ENCODE data around the gene KMT2A. TPM values are rescaled to one million over a fixed set of nuclear protein-coding genes. Genes with fewer than 3 reads are reported as not detected.

KMT2A gene
- total RNA-seq, 1 donor from 2014 or later, result 63.6 TPM

DNA sequence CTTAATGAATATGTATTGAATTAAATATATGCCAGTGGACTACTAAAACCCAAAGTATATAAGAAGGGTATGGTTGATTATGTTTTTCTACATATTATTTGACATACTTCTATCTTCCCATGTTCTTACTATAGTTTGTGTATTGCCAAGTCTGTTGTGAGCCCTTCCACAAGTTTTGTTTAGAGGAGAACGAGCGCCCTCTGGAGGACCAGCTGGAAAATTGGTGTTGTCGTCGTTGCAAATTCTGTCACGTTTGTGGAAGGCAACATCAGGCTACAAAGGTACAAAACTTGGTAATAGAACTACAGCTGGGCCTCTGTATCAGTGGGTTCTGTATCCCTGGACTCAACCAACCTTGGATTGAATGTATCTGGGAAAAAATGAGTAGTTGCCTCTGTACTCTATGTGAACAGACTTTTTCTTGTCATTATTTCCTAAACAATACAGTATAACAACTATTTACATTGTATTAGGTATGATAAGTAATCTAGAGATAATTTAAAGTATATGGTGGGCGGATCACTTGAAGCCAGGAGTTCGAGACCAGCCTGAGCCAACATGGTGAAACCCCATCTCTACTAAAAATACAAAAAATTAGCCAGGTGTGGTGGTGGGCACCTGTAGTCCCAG lies 52.3 kb downstream of the KMT2A start:
- no peak overlapping the region for H3K9ac ChIP-seq
- peak; percentile 72 for DNase-seq (ENCODE audit: low spot score)
- no peak overlapping the region for H2AFZ ChIP-seq (replicated peaks)
- TF ChIP-seq, protein P1, sequence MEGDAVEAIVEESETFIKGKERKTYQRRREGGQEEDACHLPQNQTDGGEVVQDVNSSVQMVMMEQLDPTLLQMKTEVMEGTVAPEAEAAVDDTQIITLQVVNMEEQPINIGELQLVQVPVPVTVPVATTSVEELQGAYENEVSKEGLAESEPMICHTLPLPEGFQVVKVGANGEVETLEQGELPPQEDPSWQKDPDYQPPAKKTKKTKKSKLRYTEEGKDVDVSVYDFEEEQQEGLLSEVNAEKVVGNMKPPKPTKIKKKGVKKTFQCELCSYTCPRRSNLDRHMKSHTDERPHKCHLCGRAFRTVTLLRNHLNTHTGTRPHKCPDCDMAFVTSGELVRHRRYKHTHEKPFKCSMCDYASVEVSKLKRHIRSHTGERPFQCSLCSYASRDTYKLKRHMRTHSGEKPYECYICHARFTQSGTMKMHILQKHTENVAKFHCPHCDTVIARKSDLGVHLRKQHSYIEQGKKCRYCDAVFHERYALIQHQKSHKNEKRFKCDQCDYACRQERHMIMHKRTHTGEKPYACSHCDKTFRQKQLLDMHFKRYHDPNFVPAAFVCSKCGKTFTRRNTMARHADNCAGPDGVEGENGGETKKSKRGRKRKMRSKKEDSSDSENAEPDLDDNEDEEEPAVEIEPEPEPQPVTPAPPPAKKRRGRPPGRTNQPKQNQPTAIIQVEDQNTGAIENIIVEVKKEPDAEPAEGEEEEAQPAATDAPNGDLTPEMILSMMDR (IDR thresholded peaks at IDR 0.05), result peak; percentile 98
- TF ChIP-seq EZH2 (IDR thresholded peaks at IDR 0.05) (no peak), EZH2phosphoT487 (IDR thresholded peaks at IDR 0.05) (no peak)
- H3K27ac Mint-ChIP-seq, result no peak overlapping the region
- H3K9me3 Mint-ChIP-seq, result no peaks in the 10 kb centered on the region
- no peak overlapping the region for H3K4me3 Mint-ChIP-seq
- peaks cover 70% of the 10 kb centered on the region for H3F3A ChIP-seq (ENCODE audit: low read depth)
- H3K79me2 ChIP-seq (ENCODE audit: low read depth), result no peaks in the 10 kb centered on the region
- no peaks in the 10 kb centered on the region for H3K27me3 ChIP-seq
- no peaks in the 10 kb centered on the region for H3K4me1 ChIP-seq
- H3K36me3 ChIP-seq, result peaks cover 54% of the 10 kb centered on the region
- H3K27me3 Mint-ChIP-seq (ENCODE audit: insufficient read depth, low read depth), result no peaks in the 10 kb centered on the region
- no peak overlapping the region for H3K4me3 ChIP-seq
- no peaks in the 10 kb centered on the region for H4K20me1 ChIP-seq (ENCODE audit: low read depth)
- H3K4me2 ChIP-seq, result no peak overlapping the region
- peaks cover 27% of the 10 kb centered on the region for H3K36me3 Mint-ChIP-seq
- no peak overlapping the region for H3K27ac ChIP-seq
- no peaks in the 10 kb centered on the region for H3K4me1 Mint-ChIP-seq
- no peaks in the 10 kb centered on the region for H3K9me3 ChIP-seq (ENCODE audit: low read depth)

DNA sequence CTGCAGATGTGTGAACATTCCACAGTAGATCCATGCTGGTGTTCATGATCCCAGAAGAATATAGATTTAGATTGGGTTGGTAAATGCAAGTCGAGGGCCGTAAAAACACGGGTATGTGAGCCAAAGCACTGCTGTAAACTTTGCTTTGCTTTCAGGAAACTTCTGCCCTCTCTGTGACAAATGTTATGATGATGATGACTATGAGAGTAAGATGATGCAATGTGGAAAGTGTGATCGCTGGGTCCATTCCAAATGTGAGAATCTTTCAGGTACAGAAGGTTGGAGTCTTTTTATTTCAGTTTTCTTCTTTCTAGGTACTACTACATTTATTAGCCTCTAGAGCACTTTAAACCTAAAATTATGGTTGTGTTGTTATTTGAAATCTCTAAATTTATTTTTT lies 54.7 kb downstream of the KMT2A start:
- H3K27ac Mint-ChIP-seq, result no peak overlapping the region
- H3K27me3 ChIP-seq, result no peaks in the 10 kb centered on the region
- no peaks in the 10 kb centered on the region for H4K20me1 ChIP-seq (ENCODE audit: low read depth)
- no peaks in the 10 kb centered on the region for H3K79me2 ChIP-seq (ENCODE audit: low read depth)
- no peak overlapping the region for H3K4me3 ChIP-seq
- H3K4me1 ChIP-seq, result no peaks in the 10 kb centered on the region
- no peaks in the 10 kb centered on the region for H3K9me3 Mint-ChIP-seq
- H2AFZ ChIP-seq (replicated peaks), result no peak overlapping the region
- no peaks in the 10 kb centered on the region for H3K4me1 Mint-ChIP-seq
- H3K27me3 Mint-ChIP-seq (ENCODE audit: insufficient read depth, low read depth), result no peaks in the 10 kb centered on the region
- H3K9ac ChIP-seq, result no peak overlapping the region
- H3K4me2 ChIP-seq, result no peak overlapping the region
- DNase-seq (ENCODE audit: low spot score), result no peak
- no peaks in the 10 kb centered on the region for H3K9me3 ChIP-seq (ENCODE audit: low read depth)
- H3K4me3 Mint-ChIP-seq, result no peak overlapping the region
- H3K27ac ChIP-seq, result no peak overlapping the region
- no peak for TF ChIP-seq EZH2phosphoT487 (IDR thresholded peaks at IDR 0.05)
- no peak for TF ChIP-seq EZH2 (IDR thresholded peaks at IDR 0.05)
- TF ChIP-seq, protein P1 (IDR thresholded peaks at IDR 0.05), result no peak
- H3K36me3 Mint-ChIP-seq, result peaks cover 31% of the 10 kb centered on the region
- peaks cover 56% of the 10 kb centered on the region for H3F3A ChIP-seq (ENCODE audit: low read depth)
- H3K36me3 ChIP-seq, result peaks cover 55% of the 10 kb centered on the region

DNA sequence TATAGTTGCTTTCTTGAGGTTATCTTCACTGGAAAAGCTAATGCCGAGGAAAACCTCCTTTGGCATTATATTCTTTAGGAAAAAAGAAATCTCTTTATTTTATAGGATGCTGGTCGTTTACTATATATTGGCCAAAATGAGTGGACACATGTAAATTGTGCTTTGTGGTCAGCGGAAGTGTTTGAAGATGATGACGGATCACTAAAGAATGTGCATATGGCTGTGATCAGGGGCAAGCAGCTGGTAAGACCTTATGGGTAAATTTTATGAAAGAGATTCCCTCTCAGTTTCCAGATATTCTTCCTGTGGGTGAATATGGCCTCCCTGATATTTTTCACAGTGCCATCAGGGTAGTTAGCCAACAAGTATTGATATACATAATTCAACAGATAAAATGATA lies 61.5 kb downstream of the KMT2A start:
- H3K4me3 Mint-ChIP-seq, result no peak overlapping the region
- H3K4me2 ChIP-seq, result no peak overlapping the region
- no peak overlapping the region for H2AFZ ChIP-seq (replicated peaks)
- no peak overlapping the region for H3K27ac Mint-ChIP-seq
- H3K27me3 ChIP-seq, result no peaks in the 10 kb centered on the region
- no peaks in the 10 kb centered on the region for H3K4me1 Mint-ChIP-seq
- DNase-seq (ENCODE audit: low spot score), result no peak
- H3K79me2 ChIP-seq (ENCODE audit: low read depth), result no peaks in the 10 kb centered on the region
- H3K9me3 Mint-ChIP-seq, result no peaks in the 10 kb centered on the region
- H3F3A ChIP-seq (ENCODE audit: low read depth), result peaks cover 26% of the 10 kb centered on the region
- H3K4me3 ChIP-seq, result no peak overlapping the region
- peaks cover 59% of the 10 kb centered on the region for H3K36me3 ChIP-seq
- H3K27me3 Mint-ChIP-seq (ENCODE audit: insufficient read depth, low read depth), result no peaks in the 10 kb centered on the region
- H3K9me3 ChIP-seq (ENCODE audit: low read depth), result no peaks in the 10 kb centered on the region
- peaks cover 10% of the 10 kb centered on the region for H4K20me1 ChIP-seq (ENCODE audit: low read depth)
- peaks cover 50% of the 10 kb centered on the region for H3K36me3 Mint-ChIP-seq
- H3K27ac ChIP-seq, result no peak overlapping the region
- no peak overlapping the region for H3K9ac ChIP-seq
- TF ChIP-seq, protein P1 (IDR thresholded peaks at IDR 0.05), result no peak
- TF ChIP-seq EZH2phosphoT487 (IDR thresholded peaks at IDR 0.05), result no peak
- TF ChIP-seq EZH2 (IDR thresholded peaks at IDR 0.05), result no peak
- no peaks in the 10 kb centered on the region for H3K4me1 ChIP-seq
